ENCODE results near the gene ATG9B.

ATG9B gene

GRCh38 chr7:150997817-150998216 lies 26.5 kb downstream of the ATG9B start:
- DNase-seq, result no peak

DNA sequence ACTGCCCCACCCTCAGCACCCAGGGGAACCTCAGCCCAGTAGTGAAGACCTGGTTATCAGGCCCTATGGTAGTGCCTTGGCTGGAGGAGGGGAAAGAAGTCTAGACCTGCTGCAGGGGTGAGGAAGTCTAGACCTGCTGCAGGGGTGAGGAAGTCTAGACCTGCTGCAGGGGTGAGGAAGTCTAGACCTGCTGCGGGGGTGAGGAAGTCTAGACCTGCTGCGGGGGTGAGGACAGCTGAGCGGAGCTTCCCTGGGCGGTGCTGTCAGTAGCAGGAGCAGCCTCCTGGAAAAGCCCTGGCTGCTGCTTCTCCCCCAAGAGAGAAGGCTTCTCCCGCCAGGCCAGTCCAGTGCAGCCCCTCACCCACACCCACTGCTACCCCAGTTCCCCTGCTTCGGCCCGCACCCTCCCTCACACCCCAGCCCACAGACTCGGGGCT lies 27.2 kb downstream of the ATG9B start:
- no peak for DNase-seq

- no peak for DNase-seq
Measured at GRCh38 chr7:150996376-150997074, 27.8 kb downstream of the ATG9B start.

GRCh38 chr7:150994838-150995510 lies 29.3 kb downstream of the ATG9B start:
- no peak for DNase-seq

DNA sequence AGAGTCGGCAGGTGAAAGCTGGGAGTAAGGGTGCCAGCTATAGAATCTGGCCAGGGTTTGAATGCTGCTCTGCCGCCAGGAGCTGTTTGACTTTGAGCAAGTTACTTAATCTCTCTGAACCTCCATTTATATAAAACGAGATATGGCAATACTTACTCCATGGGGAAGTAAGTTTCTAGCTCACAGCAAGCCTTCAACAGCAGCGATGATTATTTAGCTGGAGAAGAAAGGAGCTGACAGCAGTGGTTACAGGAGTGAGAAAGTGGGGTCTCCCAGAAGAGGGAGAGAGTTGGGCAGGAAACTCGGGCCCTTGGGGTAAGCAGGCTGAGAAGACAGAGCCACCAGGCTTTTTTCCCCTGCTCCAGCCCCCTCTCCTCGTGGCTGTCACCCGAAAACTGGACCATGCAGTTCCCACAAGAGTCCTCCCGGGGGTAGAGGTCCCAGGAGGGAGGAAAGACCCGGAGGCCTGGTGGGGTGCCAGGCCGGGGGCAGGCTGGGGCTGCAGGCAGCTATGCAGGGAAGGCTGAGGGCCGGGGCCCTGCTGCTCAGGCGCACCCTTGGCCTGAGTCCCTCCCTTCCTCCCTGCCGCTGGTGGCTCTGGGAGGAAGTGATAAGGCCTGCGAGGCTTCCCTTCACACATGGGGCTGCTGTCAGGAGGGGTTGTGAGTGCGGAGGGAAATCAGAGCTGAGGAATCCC lies 30.0 kb downstream of the ATG9B start:
- no peak for DNase-seq

DNA sequence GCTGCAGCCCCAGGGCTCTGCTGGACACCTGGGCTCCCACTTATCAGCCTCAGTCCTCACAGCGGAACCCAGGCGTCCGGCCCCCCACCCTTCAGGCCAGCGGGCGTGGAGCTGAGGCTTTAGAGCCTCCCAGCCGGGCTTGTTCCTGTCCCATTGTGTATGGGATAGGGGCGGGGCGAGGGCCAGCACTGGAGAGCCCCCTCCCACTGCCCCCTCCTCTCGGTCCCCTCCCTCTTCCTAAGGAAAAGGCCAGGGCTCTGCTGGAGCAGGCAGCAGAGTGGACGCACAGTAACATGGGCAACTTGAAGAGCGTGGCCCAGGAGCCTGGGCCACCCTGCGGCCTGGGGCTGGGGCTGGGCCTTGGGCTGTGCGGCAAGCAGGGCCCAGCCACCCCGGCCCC lies 30.8 kb downstream of the ATG9B start:
- DNase-seq, result no peak

- no peak for DNase-seq
Measured at GRCh38 chr7:150992833-150993302, 31.4 kb downstream of the ATG9B start.

DNA sequence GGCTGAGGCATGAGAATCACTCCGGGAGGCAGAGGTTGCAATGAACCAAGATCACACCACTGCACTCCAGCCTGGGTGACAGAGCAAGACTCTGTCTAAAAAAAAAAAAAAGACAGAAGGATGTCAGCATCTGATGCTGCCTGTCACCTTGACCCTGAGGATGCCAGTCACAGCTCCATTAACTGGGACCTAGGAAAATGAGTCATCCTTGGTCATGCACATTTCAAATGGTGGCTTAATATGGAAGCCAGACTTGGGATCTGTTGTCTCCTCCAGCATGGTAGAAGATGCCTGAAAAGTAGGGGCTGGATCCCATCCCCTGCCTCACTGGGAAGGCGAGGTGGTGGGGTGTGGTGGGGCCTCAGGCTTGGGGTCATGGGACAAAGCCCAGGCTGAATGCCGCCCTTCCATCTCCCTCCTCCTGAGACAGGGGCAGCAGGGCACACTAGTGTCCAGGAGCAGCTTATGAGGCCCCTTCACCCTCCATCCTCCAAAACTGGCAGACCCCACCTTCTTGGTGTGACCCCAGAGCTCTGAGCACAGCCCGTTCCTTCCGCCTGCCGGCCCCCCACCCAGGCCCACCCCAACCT lies 32.1 kb downstream of the ATG9B start:
- no peak for DNase-seq

DNA sequence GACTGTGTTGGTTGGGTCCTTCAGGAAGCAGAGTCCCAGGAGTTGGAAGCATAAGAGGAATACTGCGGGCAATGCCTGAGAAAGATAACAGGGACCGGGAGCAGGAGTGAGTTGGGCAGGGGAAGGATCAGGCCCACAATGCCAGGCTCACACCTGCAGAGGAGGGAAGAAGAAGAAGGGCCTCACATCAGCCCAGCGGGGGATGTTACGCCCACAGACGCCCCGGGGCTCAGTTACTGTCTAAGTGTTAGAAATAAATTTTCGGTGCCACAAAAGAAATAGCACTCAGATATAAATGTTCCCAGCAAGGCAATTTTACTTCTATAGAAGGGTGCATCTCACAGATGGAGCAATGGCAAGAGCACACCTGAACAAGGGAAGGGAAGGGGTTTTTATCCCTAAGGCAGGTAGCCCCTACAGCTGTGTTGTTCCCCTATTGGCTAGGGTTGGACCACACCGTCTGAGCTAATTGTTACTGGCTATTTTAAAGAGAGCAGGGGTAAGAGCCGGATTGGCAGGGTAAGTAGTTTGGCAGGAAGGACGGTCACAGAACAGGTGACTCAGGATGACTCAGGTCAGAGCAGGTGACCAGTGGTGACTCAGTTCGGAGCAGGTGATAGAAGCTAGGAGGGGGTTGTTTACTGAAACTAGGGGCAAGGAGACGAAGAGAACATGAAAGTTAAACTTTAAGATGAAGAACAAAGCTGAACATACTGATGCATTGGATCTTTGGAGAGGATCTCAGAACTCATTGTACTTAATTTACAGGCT lies 33.7 kb downstream of the ATG9B start, which contains the start of gene NOS3:
NOS3 (plus strand) TSS at position 602 of the 771 bp plus-strand sequence. CDS start 2,787 bp downstream, outside the sequence.
- no peak for DNase-seq

- DNase-seq, result no peak
Measured at GRCh38 chr7:150989456-150989855, 34.8 kb downstream of the ATG9B start.

GRCh38 chr7:150988230-150989226 lies 35.8 kb downstream of the ATG9B start:
- peak; percentile 80 for DNase-seq

DNA sequence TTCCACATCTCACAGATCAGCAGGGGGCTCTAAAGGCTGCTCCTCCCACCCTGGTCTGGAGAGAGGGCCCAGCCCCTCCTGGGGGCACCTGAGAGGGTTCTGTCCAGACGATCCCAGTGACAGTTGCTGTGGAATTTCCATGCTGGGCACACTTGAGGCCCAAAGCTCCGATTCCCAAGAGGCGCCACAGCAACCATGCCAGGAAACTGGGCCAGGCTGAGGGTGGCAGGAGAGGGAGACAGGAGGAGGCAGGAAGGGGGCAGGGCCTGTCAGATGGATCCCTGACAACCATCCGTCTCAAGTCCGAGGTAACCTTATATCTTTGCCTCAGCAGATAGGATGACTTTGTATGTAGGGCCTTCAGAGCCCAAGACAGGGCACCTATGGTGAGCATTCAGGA lies 37.7 kb downstream of the ATG9B start:
- no peak for DNase-seq

- DNase-seq, result no peak
Measured at GRCh38 chr7:150986099-150986512, 38.2 kb downstream of the ATG9B start.

DNA sequence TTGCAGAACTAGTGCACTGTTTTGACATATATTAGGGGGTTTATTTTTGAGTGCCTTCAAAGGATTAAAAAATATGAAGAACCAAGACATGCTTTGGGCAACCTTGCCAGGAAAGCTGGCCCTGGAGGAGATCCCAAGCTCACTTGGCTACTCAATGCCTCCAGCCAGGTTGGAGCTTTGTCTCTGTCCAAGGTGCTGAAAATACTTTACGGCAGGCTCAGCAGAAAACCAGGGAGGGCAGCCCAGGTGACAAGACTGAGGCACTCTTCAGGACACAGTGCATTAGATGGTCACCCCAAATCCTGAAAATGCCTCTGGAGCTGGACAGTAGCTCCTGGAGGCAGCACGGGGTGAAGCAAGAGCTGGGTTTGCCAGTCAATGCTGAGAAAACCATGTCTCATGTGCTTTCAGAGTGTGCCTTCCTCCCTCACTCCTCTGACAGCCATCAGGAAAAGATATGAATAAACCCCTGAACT lies 40.4 kb downstream of the ATG9B start:
- no peak for DNase-seq

DNA sequence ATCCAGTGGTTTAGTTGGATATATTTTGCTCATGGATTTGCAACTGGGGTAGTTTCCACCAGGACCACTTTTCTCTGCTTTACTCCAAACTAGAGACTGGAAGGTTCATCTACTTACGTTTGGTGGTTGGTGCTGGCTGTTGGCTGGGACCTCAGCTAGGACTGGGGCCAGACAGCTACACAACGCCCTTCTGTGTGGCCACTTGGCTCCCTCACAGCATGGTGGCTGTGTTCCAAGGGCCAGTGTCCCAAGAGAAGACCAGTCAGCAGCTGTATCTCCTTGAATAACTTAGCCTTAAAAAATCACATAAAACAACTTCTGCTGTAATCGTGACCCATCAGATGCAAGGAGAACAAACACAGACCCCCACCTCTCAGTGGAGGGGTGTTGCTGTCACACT lies 41.9 kb downstream of the ATG9B start:
- no peak for DNase-seq

GRCh38 chr7:150981644-150982043 lies 42.6 kb downstream of the ATG9B start:
- DNase-seq, result no peak

DNA sequence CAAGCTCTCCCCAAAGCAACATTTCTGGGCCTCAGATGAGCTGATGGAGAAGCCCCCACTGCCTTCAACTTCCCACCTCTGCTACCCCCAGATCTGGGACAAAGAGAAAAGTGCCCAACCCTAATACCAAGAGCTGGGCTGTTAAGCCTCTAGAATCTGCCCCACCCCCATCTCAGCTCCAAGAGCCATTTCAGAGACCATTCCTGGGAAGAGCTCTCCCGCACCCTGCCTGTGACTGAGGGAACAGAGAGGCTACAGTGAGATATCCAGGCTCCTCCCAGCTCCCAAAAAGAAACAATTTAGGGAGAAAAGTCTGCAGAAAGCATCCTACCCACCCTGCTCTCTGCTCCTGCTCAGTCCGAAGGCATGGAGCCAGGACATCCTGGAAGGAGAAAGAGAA lies 43.6 kb downstream of the ATG9B start:
- no peak for DNase-seq

- no peak for DNase-seq
Measured at GRCh38 chr7:150979713-150980390, 44.4 kb downstream of the ATG9B start.

- DNase-seq, result peak; percentile 81
Measured at GRCh38 chr7:150978126-150978789, 46.0 kb downstream of the ATG9B start, which contains the start of gene KCNH2. TSS of gene KCNH2 (minus strand) at chr7:150978321. CDS start at chr7:150977913, 408 bp downstream.
